HepG2 (cell line): ENCODE data around the gene PARP6. TPM values are rescaled to one million over a fixed set of nuclear protein-coding genes. Genes with fewer than 3 reads are reported as not detected.
A peak's percentile ranks its signal among the peaks of the same experiment; 100 is the strongest.

Experiments
- ATAC-seq: fragments of 200-7000 bp; cut with Tn5 transposase; 3 replicates; pipeline ENCODE4 v1.9.1; 2020; ENCODE audit warnings: mild to moderate bottlenecking, moderate library complexity
- BruUV-seq: library from RNA; stranded (reverse); fragments of 400-500 nt; replicated peaks from 2 replicates; lab custom pipeline; 2021; lab: Mats Ljungman, UMichigan
- CTCF ChIA-PET: fragments of 300-600 bp; formaldehyde crosslinking; extraction: SDS; loops from one replicate; lab custom pipeline; 2021; ENCODE audit warnings: low total read pairs, inconsistent platforms, low intra/inter-chr PET ratio; lab: Yijun Ruan, JAX
- POLR2A ChIA-PET: fragments of 350-600 bp; sonication (Branson Sonifier 250); formaldehyde crosslinking; loops from one replicate; lab custom pipeline; 2020; ENCODE audit warnings: antibody characterized with exemption, inconsistent platforms; lab: Yijun Ruan, JAX
- DNase-seq: peaks from one replicate; pipeline ENCODE4 v3.0.0-alpha.2; 2015; ENCODE audit warnings: low spot score
- FAIRE-seq: peaks from 3 replicates; lab custom pipeline; 2011; peaks lifted over from hg19 to GRCh38; lab: Jason Lieb, UNC
- H2AFZ ChIP-seq: one replicate; pipeline ENCODE4 v1.6.1; 2011; ENCODE audit warnings: low read length, inconsistent platforms
- H3K27ac ChIP-seq: fragments of 300-600 bp; 3 replicates; pipeline ENCODE4 v1.8.0; 2011; ENCODE audit warnings: mixed run types, mild to moderate bottlenecking, mixed read lengths, low read length, inconsistent platforms; ENCODE audit not compliant: insufficient read depth; ENCODE audit errors: extremely low read length
- H3K27me3 ChIP-seq, 2 experiments: fragments of 200-600 bp in 1 of 2; 2 replicates in 1 of 2; 3 replicates in 1 of 2; pipeline versions ENCODE4 v1.6.0 to v1.8.0; 2011; ENCODE audit warnings: low read length in 2 of 2, mild to moderate bottlenecking in 2 of 2, moderate library complexity in 2 of 2, inconsistent platforms in 1 of 2; ENCODE audit not compliant: insufficient read depth in 2 of 2, control insufficient read depth in 1 of 2
- H3K36me3 ChIP-seq, 2 experiments: fragments of 200-600 bp in 1 of 2; replicated peaks in 1 of 2; 2 replicates in 1 of 2; 3 replicates in 1 of 2; pipeline versions ENCODE4 v1.5.1 to v1.8.0; 2011; ENCODE audit warnings: low read length in 2 of 2, inconsistent platforms in 1 of 2; ENCODE audit not compliant: insufficient read depth in 2 of 2, control insufficient read depth in 1 of 2
- H3K4me1 ChIP-seq: 2 replicates; pipeline ENCODE4 v1.5.1; 2012; ENCODE audit warnings: low read length, inconsistent platforms; ENCODE audit not compliant: insufficient read depth
- H3K4me2 ChIP-seq: 2 replicates; pipeline ENCODE4 v1.6.0; 2011; ENCODE audit warnings: low read depth, low read length, inconsistent platforms
- H3K4me3 ChIP-seq, 3 experiments: fragments of 200-600 bp in 1 of 3; sonication (generic), shearing (Covaris generic) in 1 of 3; replicated peaks in 1 of 3; 2 replicates each; pipeline ENCODE4 v1.5.1; 2011 to 2016; ENCODE audit warnings: low read length in 3 of 3, inconsistent platforms in 2 of 3, low read depth in 2 of 3, mild to moderate bottlenecking in 2 of 3, control low read depth in 1 of 3, mixed read lengths in 1 of 3; ENCODE audit not compliant: insufficient read depth in 1 of 3
- H3K79me2 ChIP-seq: one replicate; pipeline ENCODE4 v1.6.1; 2011; ENCODE audit warnings: low read length, inconsistent platforms; ENCODE audit not compliant: insufficient read depth
- H3K9ac ChIP-seq: 2 replicates; pipeline ENCODE4 v1.6.0; 2011; ENCODE audit warnings: mild to moderate bottlenecking, low read depth, low read length, inconsistent platforms; ENCODE audit not compliant: insufficient read depth
- H3K9me3 ChIP-seq: 2 replicates; pipeline ENCODE4 v1.5.1; 2012; ENCODE audit warnings: mild to moderate bottlenecking, low read length
- H4K20me1 ChIP-seq: 2 replicates; pipeline ENCODE4 v1.6.0; 2011; ENCODE audit warnings: inconsistent platforms, mild to moderate bottlenecking, low read length, moderate library complexity; ENCODE audit not compliant: insufficient read depth
- FOXC1 ChIP-seq: sonication (generic); formaldehyde crosslinking; IDR thresholded peaks from 2 replicates; pipeline ENCODE4 v1.8.0; 2022; ENCODE audit warnings: mild to moderate bottlenecking, missing genetic modification reagents, borderline replicate concordance
- HOXA3 ChIP-seq: sonication (generic); formaldehyde crosslinking; IDR thresholded peaks from 2 replicates; pipeline ENCODE4 v1.5.0; 2020; ENCODE audit warnings: missing genetic modification reagents
- MAZ ChIP-seq, 2 experiments: sonication (generic) in 1 of 2; formaldehyde crosslinking in 1 of 2; IDR thresholded peaks; 2 replicates each; pipeline versions ENCODE4 v1.5.0 to v1.6.1; 2012 to 2020; ENCODE audit warnings: low read depth in 2 of 2, mild to moderate bottlenecking in 2 of 2, borderline replicate concordance in 1 of 2, improper control_type of control experiment in 1 of 2, low read length in 1 of 2, missing genetic modification reagents in 1 of 2, moderate library complexity in 1 of 2
- MXD4 ChIP-seq: IDR thresholded peaks from 2 replicates; pipeline ENCODE4 v1.6.1; 2016; ENCODE audit warnings: mild to moderate bottlenecking, missing biosample characterization, missing genetic modification reagents
- RAD51 ChIP-seq: fragments of 450-650 bp; IDR thresholded peaks from 2 replicates; pipeline ENCODE4 v1.6.1; 2016; ENCODE audit warnings: borderline replicate concordance
- RBFOX2 ChIP-seq: fragments of 200-400 bp; formaldehyde crosslinking; IDR thresholded peaks from 2 replicates; pipeline ENCODE4 v1.6.1; 2017; ENCODE audit warnings: low read depth, mild to moderate bottlenecking, low read length
- ZBTB38 ChIP-seq: sonication (generic); formaldehyde crosslinking; IDR thresholded peaks from 2 replicates; pipeline ENCODE4 v1.5.1; 2020; ENCODE audit warnings: mild to moderate bottlenecking, missing genetic modification reagents
- ZNF260 ChIP-seq: sonication (generic); formaldehyde crosslinking; IDR thresholded peaks from 2 replicates; pipeline ENCODE4 v1.4.0; 2020; ENCODE audit warnings: missing genetic modification reagents, low read depth, mild to moderate bottlenecking, borderline replicate concordance
- ZNF619 ChIP-seq: sonication (generic); formaldehyde crosslinking; IDR thresholded peaks from 2 replicates; pipeline ENCODE4 v1.4.0; 2020; ENCODE audit warnings: mild to moderate bottlenecking, missing genetic modification reagents
- ZNF761 ChIP-seq: sonication (generic); formaldehyde crosslinking; conservative IDR thresholded peaks from 2 replicates; pipeline ENCODE4 v1.4.0; 2020; ENCODE audit warnings: mild to moderate bottlenecking, missing genetic modification reagents
- ZNF839 ChIP-seq: sonication (generic); formaldehyde crosslinking; IDR thresholded peaks from 2 replicates; pipeline ENCODE4 v1.4.0; 2020; ENCODE audit warnings: missing genetic modification reagents, mild to moderate bottlenecking, borderline replicate concordance
- WGBS: methylation state at CpG from one replicate; pipeline ENCODE4 v1.1.6; 2017; ENCODE audit warnings: low lambda C conversion rate; 5-methylcytosine and 5-hydroxymethylcytosine counted together
- in situ Hi-C: cut with HindIII; loops from 2 replicates; pipeline ENCODE4 v1.10.0; 2017; ENCODE audit warnings: low pct_unique_long_range_greater_than_20kb; ENCODE audit not compliant: extremely low pct_ligation_motif_present
- intact Hi-C: fragments of 100-400 bp; cut with micrococcal nuclease; formaldehyde crosslinking; loops from one replicate; pipeline ENCODE4 v1.10.0; 2022; ENCODE audit not compliant: unreplicated experiment
- polyA plus RNA-seq, 8 experiments: library from polyadenylated mRNA; depleted of rRNA in 3 of 8; stranded (reverse) in 7 of 8; unstranded in 1 of 8; fragments of >200 nt; fragmentation: Illumina TruSeq in 4 of 8; extraction: Trizol in 4 of 8; gene quantifications; 2 replicates each; pipeline versions ENCODE4 v1.2.1 to v1.2.3, GENCODE V29; 2011 to 2016; ENCODE audit warnings: low read depth in 4 of 8, missing spikeins in 1 of 8, mixed read lengths in 1 of 8; ENCODE audit not compliant: insufficient read depth in 1 of 8
- total RNA-seq, 5 experiments: library from RNA; depleted of rRNA; stranded (reverse); fragments of >200 nt; fragmentation: Illumina TruSeq; extraction: Trizol; gene quantifications; 2 replicates each; pipeline ENCODE4 v1.2.3, GENCODE V29; 2016; ENCODE audit warnings: low read depth in 1 of 5
- TF ChIP-seq, protein P1 (sequence below): sonication (generic); formaldehyde crosslinking; IDR thresholded peaks from 2 replicates; pipeline ENCODE4 v1.4.0; 2020; ENCODE audit warnings: mild to moderate bottlenecking, missing genetic modification reagents
- TF ChIP-seq, protein P2 (sequence below): sonication (generic); formaldehyde crosslinking; IDR thresholded peaks from 2 replicates; pipeline ENCODE4 v1.5.0; 2020; ENCODE audit warnings: mild to moderate bottlenecking, missing genetic modification reagents, moderate library complexity

The PARP6 gene
- total and polyA plus RNA-seq, 2 of the 13 experiments (the other 11 are each of a cell fraction or from before 2014, with no cell fraction given): 0.22 to 0.87 TPM

DNA sequence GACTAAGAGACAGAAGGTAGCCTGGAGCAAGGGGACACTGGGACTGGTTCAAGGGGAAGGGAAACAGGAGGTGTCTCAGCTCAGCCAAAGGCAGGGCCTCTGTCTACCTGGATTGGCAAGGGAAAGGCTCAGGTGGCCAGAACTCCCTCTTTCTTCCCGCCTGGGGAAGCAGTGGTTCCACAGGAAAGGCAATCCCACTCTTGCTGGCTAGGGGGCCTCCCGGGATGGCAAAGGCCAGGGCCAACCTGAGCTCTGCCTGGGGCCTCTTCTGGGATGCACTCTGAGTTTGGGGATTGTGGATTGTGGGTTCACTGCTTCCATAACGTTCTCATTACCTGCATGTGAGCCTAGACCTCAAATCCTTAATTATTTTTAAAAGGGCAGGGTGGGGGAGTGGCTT lies 13.0 kb upstream of the PARP6 start:
- intact Hi-C loops: no loop called here
- no peak for DNase-seq
- H2AFZ ChIP-seq: no peak overlapping the region

DNA sequence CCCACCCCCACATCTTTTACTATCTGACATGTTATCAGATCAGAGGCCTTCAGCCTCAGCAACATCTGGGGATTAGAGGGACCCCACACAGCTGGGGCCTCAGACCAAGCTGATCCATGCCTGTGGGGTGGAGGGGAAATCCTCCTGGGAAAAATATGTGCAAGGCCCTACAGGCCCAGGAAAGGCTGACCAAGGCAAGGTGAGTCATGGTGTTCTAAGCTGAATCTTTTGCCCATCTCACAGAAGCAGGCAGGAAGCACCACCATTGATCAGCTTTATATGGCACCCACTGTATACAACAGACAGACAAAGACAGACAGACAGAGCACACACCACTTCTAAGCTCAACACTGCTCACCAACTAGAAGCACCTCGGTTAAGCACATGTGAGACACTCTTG lies 12.4 kb upstream of the PARP6 start:
- Histone ChIP-seq H3K9ac (no peak overlapping the region), H3K27ac (no peak overlapping the region), H2AFZ (no peak overlapping the region), H3K4me1 (peaks cover 34% of the 10 kb centered on the region), H3K4me3 (no peak overlapping the region), H3K27me3 (no peaks in the 10 kb centered on the region), H3K79me2 (no peaks in the 10 kb centered on the region), H3K36me3 (no peaks in the 10 kb centered on the region), H3K4me2 (no peak overlapping the region), H3K9me3 (no peaks in the 10 kb centered on the region), H4K20me1 (no peaks in the 10 kb centered on the region)
- POLR2A ChIA-PET: no interaction called here
- in situ Hi-C loops: loop anchor here (5.0 kb wide), 1 partner anchor 82 kb away; no protein-coding TSS in a partner anchor
- FAIRE-seq: no peak
- BruUV-seq: no TSS peak
- ATAC-seq: no peak
- intact Hi-C loops: no loop called here
- WGBS: 75% methylated on average over 1 of the region's 1 CpG
- no peak for DNase-seq
- CTCF ChIA-PET: interaction anchor here (2.9 kb wide), 1 partner anchor 85 kb away, joined by 35 read pairs; no protein-coding TSS in a partner anchor
- no peak for TF ChIP-seq ZNF839 (CRISPR knock-in tag)
- no peak for TF ChIP-seq ZNF260 (CRISPR knock-in tag)
- no peak for TF ChIP-seq ZNF619 (CRISPR knock-in tag)
- TF ChIP-seq HOXA3 (CRISPR knock-in tag): no peak
- no peak for TF ChIP-seq RBFOX2
- TF ChIP-seq, protein P1, sequence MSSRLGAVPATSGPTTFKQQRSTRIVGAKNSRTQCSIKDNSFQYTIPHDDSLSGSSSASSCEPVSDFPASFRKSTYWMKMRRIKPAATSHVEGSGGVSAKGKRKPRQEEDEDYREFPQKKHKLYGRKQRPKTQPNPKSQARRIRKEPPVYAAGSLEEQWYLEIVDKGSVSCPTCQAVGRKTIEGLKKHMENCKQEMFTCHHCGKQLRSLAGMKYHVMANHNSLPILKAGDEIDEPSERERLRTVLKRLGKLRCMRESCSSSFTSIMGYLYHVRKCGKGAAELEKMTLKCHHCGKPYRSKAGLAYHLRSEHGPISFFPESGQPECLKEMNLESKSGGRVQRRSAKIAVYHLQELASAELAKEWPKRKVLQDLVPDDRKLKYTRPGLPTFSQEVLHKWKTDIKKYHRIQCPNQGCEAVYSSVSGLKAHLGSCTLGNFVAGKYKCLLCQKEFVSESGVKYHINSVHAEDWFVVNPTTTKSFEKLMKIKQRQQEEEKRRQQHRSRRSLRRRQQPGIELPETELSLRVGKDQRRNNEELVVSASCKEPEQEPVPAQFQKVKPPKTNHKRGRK (CRISPR knock-in tag): no peak
- TF ChIP-seq MXD4: no peak
- TF ChIP-seq ZNF761 (CRISPR knock-in tag): no peak

More for the DNA sequence above, 13.0 kb upstream of the PARP6 start:
- BruUV-seq: no TSS peak
- POLR2A ChIA-PET: no interaction called here
- Histone ChIP-seq H3K79me2 (no peaks in the 10 kb centered on the region), H3K4me2 (no peak overlapping the region), H3K36me3 (no peaks in the 10 kb centered on the region), H4K20me1 (no peaks in the 10 kb centered on the region), H3K27me3 (no peaks in the 10 kb centered on the region), H3K9ac (no peak overlapping the region), H3K27ac (no peak overlapping the region), H3K4me1 (peaks cover 28% of the 10 kb centered on the region), H3K4me3 (no peak overlapping the region), H3K9me3 (no peaks in the 10 kb centered on the region)
- ATAC-seq (peak; percentile 32; the same call in 1 of the 3 replicates), FAIRE-seq (no peak)
- WGBS: 72% methylated on average over 2 of the region's 3 CpGs
- in situ Hi-C loops: loop anchor here (5.0 kb wide), 1 partner anchor 83 kb away; no protein-coding TSS in a partner anchor
- CTCF ChIA-PET: interaction anchor here (2.9 kb wide), 1 partner anchor 85 kb away, joined by 35 read pairs; no protein-coding TSS in a partner anchor
- TF ChIP-seq MAZ (IDR thresholded peaks at IDR 0.05; ENCODE audit: borderline replicate concordance, low read depth, low read length): no peak
- TF ChIP-seq MAZ (CRISPR knock-in tag; IDR thresholded peaks at IDR 0.05; ENCODE audit: low read depth): no peak
- no peak for TF ChIP-seq ZBTB38 (CRISPR knock-in tag)
- TF ChIP-seq, protein P2, sequence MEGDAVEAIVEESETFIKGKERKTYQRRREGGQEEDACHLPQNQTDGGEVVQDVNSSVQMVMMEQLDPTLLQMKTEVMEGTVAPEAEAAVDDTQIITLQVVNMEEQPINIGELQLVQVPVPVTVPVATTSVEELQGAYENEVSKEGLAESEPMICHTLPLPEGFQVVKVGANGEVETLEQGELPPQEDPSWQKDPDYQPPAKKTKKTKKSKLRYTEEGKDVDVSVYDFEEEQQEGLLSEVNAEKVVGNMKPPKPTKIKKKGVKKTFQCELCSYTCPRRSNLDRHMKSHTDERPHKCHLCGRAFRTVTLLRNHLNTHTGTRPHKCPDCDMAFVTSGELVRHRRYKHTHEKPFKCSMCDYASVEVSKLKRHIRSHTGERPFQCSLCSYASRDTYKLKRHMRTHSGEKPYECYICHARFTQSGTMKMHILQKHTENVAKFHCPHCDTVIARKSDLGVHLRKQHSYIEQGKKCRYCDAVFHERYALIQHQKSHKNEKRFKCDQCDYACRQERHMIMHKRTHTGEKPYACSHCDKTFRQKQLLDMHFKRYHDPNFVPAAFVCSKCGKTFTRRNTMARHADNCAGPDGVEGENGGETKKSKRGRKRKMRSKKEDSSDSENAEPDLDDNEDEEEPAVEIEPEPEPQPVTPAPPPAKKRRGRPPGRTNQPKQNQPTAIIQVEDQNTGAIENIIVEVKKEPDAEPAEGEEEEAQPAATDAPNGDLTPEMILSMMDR (CRISPR knock-in tag): 0 out of 2 replicates have a peak, but pooled peaks have one; percentile 7
- no peak for TF ChIP-seq FOXC1 (CRISPR knock-in tag)
- TF ChIP-seq RAD51: no peak
